NCI-H510A (cell line): Measurements from ENCODE around the gene CALHM2.

Source experiments
- DNase-seq: peaks from one replicate; lab custom pipeline; 2025; lab: John Stamatoyannopoulos, UW

Gene CALHM2

GRCh38 chr10:103416436-103417147, 35.6 kb downstream of the CALHM2 start:
- peak; percentile 9 for DNase-seq

DNA sequence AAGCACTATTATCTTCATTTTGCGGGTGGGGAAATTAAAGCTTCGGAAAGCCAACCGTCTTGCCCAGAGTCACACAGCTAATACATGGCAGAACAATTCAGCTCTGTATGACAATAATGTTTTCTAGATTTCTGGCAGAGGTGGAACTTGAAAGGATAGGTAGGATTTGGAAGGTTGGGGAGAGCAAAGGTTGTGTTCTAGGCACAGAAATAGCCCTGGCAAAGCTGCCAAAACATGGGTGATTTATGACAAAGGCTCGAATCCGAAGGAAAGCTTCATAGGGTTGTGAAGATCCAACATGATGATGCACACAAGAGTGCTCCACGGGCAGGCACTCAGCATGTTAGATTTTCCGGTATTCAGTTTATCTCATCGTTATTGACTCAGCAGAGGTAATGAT, 36.6 kb downstream of the CALHM2 start:
- DNase-seq: no peak

GRCh38 chr10:103413564-103413963, 38.6 kb downstream of the CALHM2 start:
- no peak for DNase-seq

- no peak for DNase-seq
These were observed 54.9 kb downstream of the CALHM2 start for GRCh38 chr10:103397191-103397825.

GRCh38 chr10:103396789-103397087, 55.4 kb downstream of the CALHM2 start:
- no peak for DNase-seq
